CD4-positive, alpha-beta T cell (primary cell): ENCODE results near the gene TMEM132E. TPM values are rescaled to one million over a fixed set of nuclear protein-coding genes. Genes with fewer than 3 reads are reported as not detected.

Experiments
- ATAC-seq: fragments of 200-7000 bp; cut with Tn5 transposase; one replicate; pipeline ENCODE4 v1.10.0; 2022; ENCODE audit warnings: mild to moderate bottlenecking; ENCODE audit not compliant: poor library complexity
- CTCF ChIA-PET: fragments of 350-600 bp; sonication (Branson Sonifier 250); formaldehyde crosslinking; loops from one replicate; lab custom pipeline; 2021; ENCODE audit warnings: antibody characterized with exemption, inconsistent platforms; lab: Charles Lee
- POLR2A ChIA-PET: fragments of 350-600 bp; sonication (Branson Sonifier 250); formaldehyde crosslinking; loops from one replicate; lab custom pipeline; 2021; ENCODE audit warnings: antibody characterized with exemption, inconsistent platforms; lab: Charles Lee
- DNase-seq, 14 experiments: peaks; one replicate each; pipeline ENCODE4 v3.0.0-alpha.2; 2013 to 2020; ENCODE audit warnings: mixed read lengths in 2 of 14
- H3K27ac ChIP-seq, 2 donors: one replicate each; pipeline versions ENCODE4 v1.5.1 to v1.7.0; 2013; ENCODE audit warnings: low read length in 2 of 2, low read depth in 1 of 2, mild to moderate bottlenecking in 1 of 2
- H3K27me3 ChIP-seq, 2 experiments: 1 replicate in 1 of 2; 2 replicates in 1 of 2; pipeline versions ENCODE4 v1.6.1 to v1.7.0; 2013; ENCODE audit warnings: low read length in 2 of 2, control low read depth in 1 of 2, mild to moderate bottlenecking in 1 of 2, moderate library complexity in 1 of 2; ENCODE audit not compliant: insufficient read depth in 2 of 2, control insufficient read depth in 1 of 2
- H3K36me3 ChIP-seq: one replicate; pipeline ENCODE4 v1.6.1; 2013; ENCODE audit warnings: low read length, control low read depth; ENCODE audit not compliant: insufficient read depth
- H3K4me1 ChIP-seq: one replicate; pipeline ENCODE4 v1.6.1; 2013; ENCODE audit warnings: low read length, control low read depth; ENCODE audit not compliant: insufficient read depth
- H3K4me3 ChIP-seq: one replicate; pipeline ENCODE4 v1.5.1; 2013; ENCODE audit warnings: mild to moderate bottlenecking, low read length, moderate library complexity
- H3K9me3 ChIP-seq, 2 experiments: 1 replicate in 1 of 2; 2 replicates in 1 of 2; pipeline versions ENCODE4 v1.6.1 to v1.7.0; 2013; ENCODE audit warnings: low read length in 2 of 2, mild to moderate bottlenecking in 2 of 2, control low read depth in 1 of 2, moderate library complexity in 1 of 2; ENCODE audit not compliant: control insufficient read depth in 1 of 2, insufficient read depth in 1 of 2
- H3K27ac Mint-ChIP-seq: one replicate; pipeline ENCODE4 v1.8.0; 2020; ENCODE audit warnings: mixed read lengths
- H3K27me3 Mint-ChIP-seq: one replicate; pipeline ENCODE4 v1.8.0; 2021; ENCODE audit warnings: mixed read lengths
- H3K36me3 Mint-ChIP-seq: one replicate; pipeline ENCODE4 v1.8.0; 2021; ENCODE audit warnings: low read depth, mixed read lengths
- H3K4me1 Mint-ChIP-seq: one replicate; pipeline ENCODE4 v1.8.0; 2021; ENCODE audit warnings: low read depth, mixed read lengths
- H3K4me3 Mint-ChIP-seq: one replicate; pipeline ENCODE4 v1.8.0; 2020; ENCODE audit warnings: mild to moderate bottlenecking, mixed read lengths
- H3K9me3 Mint-ChIP-seq: one replicate; pipeline ENCODE4 v1.8.0; 2020; ENCODE audit warnings: mixed read lengths
- CTCF ChIP-seq: fragments of 200-600 bp; IDR thresholded peaks from one replicate; pipeline ENCODE4 v1.8.0; 2022; ENCODE audit warnings: antibody characterized with exemption, mild to moderate bottlenecking
- intact Hi-C, 2 experiments: fragments of 100-400 bp; cut with DNase I in 1 of 2; cut with micrococcal nuclease in 1 of 2; formaldehyde crosslinking; loops; one replicate each; pipeline versions ENCODE4 v1.15.1 to v1.9.0; 2023 to 2025; cut with DNase I, micrococcal nuclease
- total RNA-seq, 174 experiments: library from RNA in 2 of 174; stranded (reverse) in 2 of 174; gene quantifications; one replicate each; pipeline ENCODE4 v1.2.3 and lab custom pipeline; 2021 to 2026

Gene TMEM132E
- total RNA-seq, 2 experiments from 2014 or later = 0.05 TPM; not detected in 1

GRCh38 chr17:34639706-34640425, 60.5 kb downstream of the TMEM132E start:
- H3K4me1 ChIP-seq = peaks cover 18% of the 10 kb centered on the region
- H3K4me3 Mint-ChIP-seq = no peak overlapping the region
- H3K9me3 Mint-ChIP-seq = no peaks in the 10 kb centered on the region
- H3K27me3 ChIP-seq = peaks cover 0 to 5% of the 10 kb centered on the region in 2 experiments
- no peak overlapping the region for H3K4me3 ChIP-seq
- DNase-seq = no peak
- TF ChIP-seq CTCF = no peak
- H3K4me1 Mint-ChIP-seq = peaks cover 6% of the 10 kb centered on the region
- intact Hi-C loops = loop anchor here (5.0 kb wide), 3 partner anchors 53 to 477 kb away; partner anchors contain the start of gene RAD51D (in 1 of the 2)
- ChIA-PET CTCF (no interaction called here), POLR2A (no interaction called here)
- no peaks in the 10 kb centered on the region for H3K36me3 Mint-ChIP-seq
- H3K27ac Mint-ChIP-seq = no peak overlapping the region
- peaks cover 19% of the 10 kb centered on the region for H3K27me3 Mint-ChIP-seq
- no peak overlapping the region for H3K27ac ChIP-seq
- no peaks in the 10 kb centered on the region for H3K9me3 ChIP-seq
- no peak for ATAC-seq
- H3K36me3 ChIP-seq = no peaks in the 10 kb centered on the region

- H3K4me3 ChIP-seq = no peak overlapping the region
- no peak for DNase-seq
- peaks cover 18% of the 10 kb centered on the region for H3K4me1 ChIP-seq
- no peak for ATAC-seq
- Mint-ChIP-seq H3K27me3 (peaks cover 28% of the 10 kb centered on the region), H3K27ac (no peak overlapping the region), H3K36me3 (no peaks in the 10 kb centered on the region), H3K4me1 (peaks cover 6% of the 10 kb centered on the region), H3K9me3 (no peaks in the 10 kb centered on the region), H3K4me3 (no peak overlapping the region)
- CTCF ChIA-PET = no interaction called here
- intact Hi-C loops = no loop called here
- H3K27ac ChIP-seq = no peak overlapping the region
- H3K27me3 ChIP-seq = peaks cover 0 to 8% of the 10 kb centered on the region in 2 experiments
- no peaks in the 10 kb centered on the region for H3K36me3 ChIP-seq
- no peaks in the 10 kb centered on the region for H3K9me3 ChIP-seq
- TF ChIP-seq CTCF = no peak
- POLR2A ChIA-PET = no interaction called here
Observed at GRCh38 chr17:34641368-34641767, 62.0 kb downstream of the TMEM132E start.

GRCh38 chr17:34644941-34645550, 65.7 kb downstream of the TMEM132E start:
- peaks cover 28% of the 10 kb centered on the region for H3K27me3 Mint-ChIP-seq
- TF ChIP-seq CTCF = no peak
- Histone ChIP-seq H3K4me1 (no peaks in the 10 kb centered on the region), H3K27me3 (peaks cover 0 to 8% of the 10 kb centered on the region in 2 experiments), H3K4me3 (no peak overlapping the region), H3K27ac (no peak overlapping the region), H3K36me3 (no peaks in the 10 kb centered on the region), H3K9me3 (no peaks in the 10 kb centered on the region)
- intact Hi-C loops = no loop called here
- CTCF ChIA-PET = no interaction called here
- POLR2A ChIA-PET = no interaction called here
- no peaks in the 10 kb centered on the region for H3K36me3 Mint-ChIP-seq
- H3K9me3 Mint-ChIP-seq = no peaks in the 10 kb centered on the region
- DNase-seq (no peak), ATAC-seq (no peak)
- no peak overlapping the region for H3K4me3 Mint-ChIP-seq
- no peak overlapping the region for H3K27ac Mint-ChIP-seq
- no peaks in the 10 kb centered on the region for H3K4me1 Mint-ChIP-seq
